ENCODE data around the gene SATL1. TPM values are rescaled to one million over a fixed set of nuclear protein-coding genes. Genes with fewer than 3 reads are reported as not detected.
A peak's percentile ranks its signal among the peaks of the same experiment; 100 is the strongest.
"Not testable (repeated sequence)": the region's sequence is repeated elsewhere in the genome, so short reads cannot be mapped to it uniquely, and the experiment has no call there.

Gene SATL1, protein sequence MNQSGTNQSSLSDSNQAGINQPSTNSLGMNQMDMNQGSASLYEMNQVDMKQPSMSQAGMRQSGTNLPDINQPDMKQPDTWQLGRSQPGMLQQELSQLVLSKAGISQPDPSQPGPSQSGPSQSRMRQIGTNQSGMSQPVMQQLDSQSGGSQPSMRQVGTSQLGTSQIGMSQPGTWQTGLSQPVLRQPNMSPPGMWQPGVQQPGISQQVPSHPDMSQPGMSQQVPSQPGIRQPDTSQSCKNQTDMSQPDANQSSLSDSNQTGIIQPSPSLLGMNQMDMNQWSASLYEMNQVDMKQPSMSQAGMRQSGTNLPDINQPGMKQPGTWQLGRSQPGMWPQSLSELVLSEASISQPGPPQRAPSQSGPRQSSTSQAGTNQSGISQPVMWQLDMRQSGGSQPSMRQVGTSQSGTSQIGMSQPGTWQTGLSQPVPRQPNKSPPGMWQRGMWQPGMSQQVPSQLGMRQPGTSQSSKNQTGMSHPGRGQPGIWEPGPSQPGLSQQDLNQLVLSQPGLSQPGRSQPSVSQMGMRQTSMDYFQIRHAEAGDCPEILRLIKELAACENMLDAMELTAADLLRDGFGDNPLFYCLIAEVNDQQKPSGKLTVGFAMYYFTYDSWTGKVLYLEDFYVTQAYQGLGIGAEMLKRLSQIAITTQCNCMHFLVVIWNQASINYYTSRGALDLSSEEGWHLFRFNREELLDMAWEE
- total RNA-seq (2014; rRNA removed; shearing (Covaris generic)), result not detected in 2 replicates

DNA sequence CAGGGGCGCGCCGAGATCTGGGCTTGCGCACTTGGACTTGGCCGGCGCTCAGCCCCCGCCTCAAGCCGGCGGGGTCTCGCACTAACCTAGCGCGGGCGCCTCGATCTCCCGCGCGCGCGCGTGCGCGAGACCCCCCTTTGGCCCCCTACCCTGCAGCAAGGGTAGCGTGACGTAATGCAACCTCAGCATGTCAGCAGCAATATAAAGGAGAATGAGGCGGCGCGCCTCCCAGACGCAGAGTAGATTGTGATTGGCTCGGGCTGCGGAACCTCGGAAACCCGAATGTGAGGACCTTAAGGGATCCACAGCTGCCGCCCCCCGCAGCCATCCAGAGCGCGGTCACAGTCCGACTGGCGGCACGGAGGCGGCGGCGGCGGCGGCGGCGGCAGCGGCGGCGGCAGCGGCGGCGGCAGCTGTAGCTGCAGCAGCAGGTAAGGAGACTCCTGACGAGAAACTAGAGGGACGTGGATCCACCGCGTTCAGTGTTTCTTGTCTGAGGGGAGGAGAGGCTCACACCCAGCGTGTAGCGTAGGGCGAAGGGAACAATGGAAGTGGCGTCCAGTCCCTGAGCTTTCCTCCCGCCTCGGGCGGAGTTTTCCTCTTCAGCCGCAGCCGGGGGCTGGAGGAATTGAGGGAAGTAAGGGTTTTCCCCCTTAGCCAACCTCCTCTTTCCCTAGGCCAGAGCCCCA lies at the start of gene SATL1, which contains the start of gene ZNF711:
SATL1 (minus strand) TSS at position 19 of the 689 bp plus-strand sequence. CDS start 134,811 bp downstream, outside the sequence.
ZNF711 (plus strand) TSS at position 231 of the 689 bp plus-strand sequence. CDS start 3,582 bp downstream, outside the sequence.
- DNase-seq (ENCODE audit: low spot score), result peak; percentile 69

DNA sequence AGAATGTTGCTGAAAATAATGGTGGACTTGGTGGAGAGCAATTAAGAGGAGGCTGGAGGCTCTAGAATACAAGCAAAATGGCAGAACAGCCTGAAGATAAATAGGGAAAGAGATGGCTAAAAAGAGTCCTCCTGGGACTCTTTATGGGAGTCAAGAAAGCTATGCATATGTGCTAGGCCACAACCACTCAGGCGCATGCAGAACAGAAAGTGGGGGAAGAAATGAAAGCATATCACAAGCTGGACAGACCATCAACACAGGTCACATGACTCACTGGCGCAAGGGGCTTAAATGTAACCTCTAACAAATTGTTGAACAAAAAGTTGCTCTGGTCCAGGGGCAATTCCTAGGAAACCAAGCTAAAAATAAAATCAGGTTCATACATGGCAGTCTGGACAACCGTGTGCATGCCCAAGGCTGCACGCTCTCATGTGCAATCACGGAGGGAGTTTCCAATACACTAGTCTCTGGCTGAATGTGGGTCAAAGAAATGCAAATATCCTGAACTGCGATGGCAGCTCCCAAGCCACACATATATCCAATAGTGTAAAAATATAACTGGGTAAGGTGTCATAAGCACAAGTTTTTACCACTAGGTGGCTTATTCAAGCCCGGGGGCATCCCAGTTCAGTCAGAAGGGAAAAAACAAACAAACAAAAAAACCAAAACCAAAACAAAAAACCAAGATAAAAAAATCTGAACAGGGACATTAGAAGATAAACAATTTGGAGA lies 45.6 kb upstream of the SATL1 start:
- no peak for DNase-seq (ENCODE audit: low spot score)

DNA sequence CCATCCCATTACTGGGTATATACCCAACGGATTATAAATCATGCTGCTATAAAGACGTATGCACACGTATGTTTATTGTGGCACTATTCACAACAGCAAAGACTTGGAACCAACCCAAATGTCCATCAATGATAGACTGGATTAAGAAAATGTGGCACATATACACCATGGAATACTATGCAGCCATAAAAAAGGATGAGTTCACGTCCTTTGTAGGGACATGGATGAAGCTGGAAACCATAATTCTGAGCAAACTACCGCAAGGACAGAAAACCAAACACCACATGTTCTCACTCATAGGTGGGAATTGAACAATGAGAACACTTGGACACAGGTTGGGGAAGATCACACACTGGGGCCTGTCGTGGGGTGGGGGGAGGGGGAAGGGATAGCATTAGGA lies 41.7 kb upstream of the SATL1 start:
- not testable (repeated sequence) for DNase-seq (ENCODE audit: low spot score)

DNA sequence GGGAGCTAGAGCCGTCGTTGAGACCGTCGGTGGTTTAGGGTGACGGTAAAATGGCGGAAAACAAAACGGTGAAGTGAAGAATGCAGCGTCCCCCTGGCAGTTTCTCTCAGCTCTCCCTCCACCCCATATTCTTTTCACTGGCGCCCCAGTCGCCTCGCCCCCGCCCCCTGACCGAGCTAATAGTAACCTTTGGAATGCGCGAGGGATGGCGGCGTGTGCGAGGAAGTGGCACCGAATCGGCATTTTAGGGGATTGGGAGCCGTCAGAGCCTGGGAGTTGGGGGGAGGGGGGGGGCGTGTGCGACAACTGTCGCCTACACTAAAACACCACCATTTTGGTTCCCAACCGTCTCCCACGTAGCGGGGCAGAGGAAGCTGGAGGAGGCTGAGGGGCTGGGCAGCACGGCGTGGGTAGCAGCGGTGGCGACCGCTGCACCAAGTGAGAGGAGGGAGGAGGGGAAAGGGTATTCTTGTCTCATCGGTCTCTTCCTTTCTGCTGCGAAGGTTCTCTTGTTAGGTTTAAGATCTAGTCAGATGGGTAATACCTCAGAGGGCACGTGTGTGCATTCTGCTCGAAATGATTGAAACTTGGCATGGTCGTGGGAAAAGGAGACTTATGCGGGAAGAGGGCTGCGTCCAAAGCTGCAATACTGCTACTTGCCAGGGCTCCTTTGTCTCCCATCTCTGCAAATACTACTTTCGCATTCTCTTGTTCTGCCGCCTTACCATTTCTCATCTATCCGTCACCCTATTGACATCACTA lies 1.1 kb upstream of the SATL1 start:
- peak; percentile 18 for DNase-seq (ENCODE audit: low spot score)

DNA sequence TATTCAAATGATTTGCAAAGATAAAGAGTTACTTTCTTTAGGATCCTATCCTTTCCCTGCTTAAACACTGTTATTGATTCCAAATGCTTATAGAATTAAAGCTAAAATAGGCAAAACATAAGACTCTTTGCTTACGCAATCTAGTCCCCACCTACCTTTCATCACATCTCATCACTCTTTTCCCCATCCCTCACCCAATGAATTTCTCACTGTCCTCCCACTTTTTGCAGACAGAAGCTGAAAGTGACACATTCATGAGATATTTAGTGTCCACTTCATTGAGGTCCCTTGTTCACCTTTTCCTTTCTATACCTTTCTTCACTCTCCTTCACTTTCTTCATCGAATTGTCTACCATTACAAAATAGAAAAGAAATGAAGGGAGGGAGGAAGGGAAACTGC lies 424 bp downstream of the SATL1 start:
- no peak for DNase-seq (ENCODE audit: low spot score)

DNA sequence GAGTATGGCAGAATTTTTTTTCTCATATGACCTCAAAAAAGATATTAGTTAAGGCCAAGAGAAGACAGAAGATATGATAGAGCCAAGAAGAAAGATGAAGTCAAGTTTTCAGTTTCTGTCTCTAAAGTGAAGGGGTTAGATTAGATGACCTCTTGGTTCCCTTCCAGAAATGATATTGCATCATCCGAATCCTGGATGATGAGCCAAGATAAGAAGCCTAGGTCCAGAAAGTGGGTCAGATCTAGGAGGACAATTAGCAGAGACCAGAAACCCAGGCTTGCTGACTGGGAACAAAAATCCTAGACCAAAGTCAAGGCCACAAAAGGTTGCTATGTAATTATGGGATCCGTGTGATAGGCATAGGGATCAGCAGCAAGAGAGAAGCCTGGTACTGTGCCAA lies 20.2 kb downstream of the SATL1 start:
- DNase-seq (ENCODE audit: low spot score), result no peak

DNA sequence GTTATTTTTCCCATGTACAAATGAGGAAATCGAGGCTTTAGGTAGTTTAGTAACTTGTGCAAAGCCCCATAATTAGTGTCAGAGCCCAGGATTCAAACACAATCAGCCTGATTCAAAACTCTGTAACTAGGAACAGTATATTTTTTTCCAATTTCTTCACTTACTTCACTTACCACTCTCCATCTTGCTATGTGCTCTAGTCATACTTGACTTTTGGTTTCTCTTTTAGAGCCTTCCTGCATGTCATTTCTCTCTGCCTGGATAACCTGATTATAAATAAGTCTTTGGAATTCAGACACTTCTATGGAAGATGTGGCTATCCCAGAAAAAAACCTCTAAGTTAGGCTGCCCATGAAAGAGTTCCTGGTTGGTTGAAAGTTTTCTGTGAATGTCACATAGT lies 22.2 kb downstream of the SATL1 start:
- DNase-seq (ENCODE audit: low spot score), result no peak

DNA sequence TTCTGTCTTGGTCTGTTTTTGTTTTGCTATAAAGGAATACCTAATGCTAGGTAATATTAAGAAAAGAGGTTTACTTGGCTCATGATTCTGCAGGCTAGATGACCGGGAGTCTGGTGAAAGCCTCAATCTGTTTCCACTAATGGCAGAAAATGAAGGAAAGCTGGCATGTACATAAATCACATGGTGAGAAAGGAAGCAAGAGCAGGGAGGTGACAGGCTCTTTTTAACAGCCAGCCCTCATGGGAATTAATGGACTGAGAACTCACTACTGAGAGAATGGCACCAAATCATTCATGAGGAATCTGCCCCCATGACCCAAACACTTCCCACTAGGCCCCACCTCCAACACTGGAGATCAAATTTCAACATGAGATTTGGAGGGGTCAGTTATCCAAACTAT lies 27.6 kb downstream of the SATL1 start:
- DNase-seq (ENCODE audit: low spot score), result no peak

DNA sequence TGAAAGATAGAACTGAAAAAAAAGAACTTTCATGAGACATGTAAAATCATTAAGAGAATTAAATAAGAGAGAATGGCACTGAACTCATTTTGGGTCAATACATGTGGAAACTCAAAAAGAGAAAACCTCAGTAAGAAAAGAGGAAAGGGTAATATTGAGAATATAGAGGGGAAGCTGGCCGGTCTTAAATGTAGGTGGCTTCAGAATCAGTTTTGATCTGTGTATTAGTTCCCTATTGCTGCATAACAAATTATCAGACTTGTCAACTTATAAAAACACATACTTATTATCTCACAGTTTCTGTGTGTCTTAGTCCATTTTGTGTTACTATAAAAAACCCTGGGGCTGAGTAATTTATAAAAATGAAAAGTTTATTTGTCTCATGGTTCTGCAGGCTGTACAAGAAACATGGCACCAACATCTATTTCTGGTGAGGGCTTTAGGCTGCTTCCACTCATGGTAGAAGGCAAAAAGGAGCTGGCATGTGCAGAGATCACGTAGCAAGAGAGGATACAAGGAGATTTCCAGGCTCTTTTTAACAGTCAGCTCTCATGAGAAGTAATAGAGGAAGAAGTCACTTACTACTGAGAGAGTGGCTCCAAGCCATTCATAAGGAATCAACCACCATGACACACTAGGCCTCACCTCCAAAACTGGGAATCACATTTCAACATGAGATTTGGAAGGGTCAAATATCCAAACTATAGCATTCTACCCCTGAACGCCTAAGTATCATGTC lies 29.6 kb downstream of the SATL1 start:
- DNase-seq (ENCODE audit: low spot score), result no peak

DNA sequence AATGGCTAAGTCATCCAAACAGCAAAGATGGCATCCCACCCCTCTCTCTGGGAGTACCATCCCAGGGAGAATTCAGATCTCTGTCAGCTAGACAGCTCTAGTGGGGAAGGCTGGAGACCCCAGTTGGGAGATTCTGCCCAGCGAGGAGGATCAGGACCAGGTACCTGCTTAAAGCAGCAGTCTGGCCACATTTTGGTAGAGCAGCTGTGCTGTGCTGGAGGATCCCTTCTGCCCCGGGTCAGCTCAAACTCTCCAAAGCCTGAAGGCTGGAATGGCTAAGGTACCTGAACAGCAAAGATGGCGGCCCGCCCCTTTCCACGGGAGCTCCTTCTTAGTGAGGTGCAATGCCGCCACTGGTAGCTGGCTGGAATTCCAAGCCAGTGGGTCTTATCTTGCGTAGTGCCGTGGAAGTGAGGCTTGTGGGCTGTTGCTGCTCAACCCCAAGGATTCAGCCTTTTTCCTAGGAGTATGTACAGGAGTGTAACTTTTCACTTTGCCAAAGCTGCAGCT lies 40.1 kb downstream of the SATL1 start:
- DNase-seq (ENCODE audit: low spot score), result no peak

DNA sequence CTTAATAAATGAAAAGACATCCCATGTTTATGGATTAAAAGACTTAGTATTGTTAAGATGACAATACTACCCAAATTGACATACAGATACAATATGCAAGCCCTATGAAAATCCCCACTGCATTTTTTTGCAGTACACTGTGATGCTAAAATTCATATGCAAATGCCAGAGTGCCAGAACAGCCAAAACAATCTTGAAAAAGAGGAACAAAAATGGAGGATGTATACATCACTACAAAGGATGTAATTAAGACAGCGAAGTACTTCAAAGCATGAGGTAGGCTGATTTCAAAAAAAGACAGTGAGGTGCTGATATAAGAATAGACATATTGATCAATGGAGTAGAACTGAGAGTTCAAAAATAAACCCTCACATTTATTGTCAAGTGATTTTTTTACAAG lies 47.3 kb downstream of the SATL1 start:
- DNase-seq (ENCODE audit: low spot score), result no peak

DNA sequence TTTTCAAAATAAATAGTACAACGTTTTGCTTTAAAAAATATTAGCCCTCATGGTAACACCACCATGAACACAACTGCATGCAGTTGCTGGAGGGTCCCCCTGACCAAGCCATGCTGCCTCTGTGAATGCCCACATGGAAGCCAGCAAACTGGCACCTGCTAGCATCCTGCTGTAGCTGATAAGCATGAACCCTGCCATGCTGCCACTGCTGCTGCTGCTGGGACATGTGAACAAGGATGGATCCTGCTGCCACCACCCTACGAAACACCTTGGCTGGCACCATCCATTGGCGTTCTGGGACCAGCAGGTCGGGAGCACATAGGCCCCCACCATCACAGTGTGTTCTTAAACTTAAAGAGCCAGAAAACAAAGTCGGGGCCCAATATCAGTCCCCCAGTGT lies 83.9 kb downstream of the SATL1 start:
- no peak for DNase-seq (ENCODE audit: low spot score)

DNA sequence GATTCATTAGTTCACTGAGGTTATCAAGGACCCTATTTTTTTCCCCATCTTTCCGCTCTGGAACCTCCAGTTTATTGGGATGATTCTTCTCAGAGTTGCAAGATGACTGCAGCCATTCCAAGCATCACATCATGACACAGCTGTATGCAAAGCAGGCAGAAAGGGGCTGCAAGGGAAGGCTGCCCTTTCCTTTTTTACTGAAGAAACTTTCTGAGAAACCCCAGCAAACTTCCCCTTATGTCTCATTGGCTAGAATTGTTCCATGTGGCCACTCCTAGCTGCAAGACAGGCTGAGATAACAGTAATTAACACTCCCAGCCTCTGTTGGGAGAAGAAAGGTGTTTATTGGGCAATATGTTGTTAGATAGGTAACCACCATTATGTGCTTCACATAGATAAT lies 102.6 kb downstream of the SATL1 start:
- DNase-seq (ENCODE audit: low spot score), result no peak

DNA sequence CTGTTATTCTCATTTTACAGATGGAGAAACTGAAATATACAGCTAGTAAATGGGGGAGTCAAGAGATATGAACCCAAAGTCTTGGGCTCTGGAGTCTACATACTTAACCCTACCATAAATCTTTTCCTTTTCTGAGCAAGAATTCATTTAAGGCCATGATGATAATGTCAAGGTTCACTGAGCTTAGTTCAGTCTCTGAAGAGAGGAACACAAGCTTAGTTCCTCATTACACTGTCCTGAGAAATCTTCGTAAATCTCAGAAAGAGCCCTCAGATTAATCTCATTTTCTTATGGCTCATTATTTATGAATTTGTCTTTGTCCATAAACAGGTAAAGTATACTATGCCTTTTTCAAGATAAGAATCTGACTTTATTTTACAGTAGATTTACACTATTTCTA lies 104.2 kb downstream of the SATL1 start:
- DNase-seq (ENCODE audit: low spot score), result no peak

DNA sequence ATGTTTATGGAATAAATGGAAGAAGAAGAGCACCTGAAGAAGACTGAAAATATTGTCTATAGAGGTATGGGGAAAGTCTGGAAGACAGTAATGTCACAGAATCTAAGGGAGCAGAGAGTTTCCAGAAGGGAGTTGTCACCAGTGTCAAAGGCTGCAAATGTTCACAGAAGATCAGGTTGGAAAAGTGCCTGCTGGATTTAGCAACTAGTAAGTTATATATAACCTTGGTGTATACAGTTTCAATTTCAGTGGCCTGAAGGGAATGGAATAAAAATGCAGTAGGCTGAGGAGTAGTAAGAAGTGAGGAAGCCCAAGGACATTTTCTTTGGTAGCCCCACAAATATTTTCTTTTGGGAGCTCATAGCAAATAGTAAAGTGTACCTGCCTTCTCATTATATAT lies 107.2 kb downstream of the SATL1 start:
- DNase-seq (ENCODE audit: low spot score), result no peak

DNA sequence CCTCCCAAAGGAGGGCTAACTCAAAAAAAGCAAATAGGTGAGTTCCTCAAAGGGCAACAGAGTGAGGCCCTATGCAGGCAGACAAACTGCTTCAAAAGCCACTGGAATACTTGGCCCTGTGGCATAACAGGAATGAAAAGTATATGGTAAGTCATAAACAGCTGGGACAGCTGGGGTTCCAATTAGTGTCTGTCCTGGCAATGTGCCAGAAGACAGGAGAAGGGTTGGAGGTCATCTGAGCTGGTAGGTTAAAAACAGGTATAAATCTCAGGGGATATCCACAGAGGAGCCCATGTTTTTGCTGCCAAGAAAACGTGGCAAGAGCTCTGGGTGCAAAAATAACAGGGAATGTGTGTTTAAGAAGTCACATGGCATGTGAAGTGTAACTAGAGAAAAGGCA lies 128.3 kb downstream of the SATL1 start:
- DNase-seq (ENCODE audit: low spot score), result no peak

DNA sequence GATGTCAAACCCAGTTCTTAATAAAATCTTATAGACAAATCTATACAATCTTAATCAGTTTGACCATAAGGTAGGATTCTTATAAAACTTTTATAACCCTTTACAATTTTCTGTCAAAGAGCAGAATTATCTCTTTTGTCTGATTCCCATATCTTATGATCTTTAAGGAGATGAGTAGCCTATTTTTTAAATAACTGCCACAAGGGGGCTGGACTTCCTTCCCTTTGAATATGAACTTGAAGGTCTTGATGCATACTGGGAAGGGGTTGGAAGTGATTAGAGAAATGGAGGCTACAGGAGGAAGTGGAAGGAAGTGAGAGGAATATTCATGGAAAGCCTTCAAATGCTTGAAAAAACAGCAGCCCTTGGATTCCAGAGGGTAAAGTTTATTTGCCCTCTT lies 128.8 kb downstream of the SATL1 start:
- DNase-seq (ENCODE audit: low spot score), result no peak

DNA sequence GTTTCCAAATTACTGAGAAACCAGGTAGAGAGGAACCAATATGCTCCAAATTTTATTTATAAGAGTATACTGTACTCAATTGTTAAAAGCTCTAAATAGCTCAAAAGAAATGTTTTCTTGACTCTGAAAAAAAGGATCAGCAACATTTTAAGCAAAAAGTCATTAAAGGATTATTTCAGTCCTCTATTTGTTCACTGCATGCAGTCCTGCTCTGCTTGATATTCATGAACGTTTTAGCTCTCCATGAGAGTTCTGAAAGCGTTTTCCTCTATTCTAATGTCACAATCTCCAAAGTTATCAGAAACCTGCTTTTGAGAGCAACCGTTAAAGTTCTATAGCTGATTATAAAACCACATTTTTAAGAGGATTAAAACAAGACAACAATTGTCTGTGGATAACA lies 129.4 kb downstream of the SATL1 start:
- DNase-seq (ENCODE audit: low spot score), result no peak

DNA sequence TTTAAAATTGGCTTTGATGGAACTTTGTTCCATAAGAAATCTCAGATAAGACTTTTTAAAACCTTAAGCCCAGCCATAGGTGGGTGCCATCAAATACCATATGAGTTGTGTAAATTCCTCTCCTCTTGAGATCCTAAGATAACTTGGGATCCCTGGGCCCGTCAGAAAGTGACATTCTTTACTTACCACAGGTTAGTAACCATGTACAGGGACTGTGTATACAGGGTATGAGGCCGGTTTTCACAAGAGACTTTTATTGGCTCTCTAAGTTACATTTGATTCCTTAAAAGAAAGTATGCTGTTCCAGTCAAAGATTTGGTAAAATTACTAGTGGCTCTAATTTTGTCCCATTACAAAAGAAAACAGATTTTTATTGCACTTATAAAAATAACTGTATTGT lies 129.8 kb downstream of the SATL1 start:
- DNase-seq (ENCODE audit: low spot score), result no peak

DNA sequence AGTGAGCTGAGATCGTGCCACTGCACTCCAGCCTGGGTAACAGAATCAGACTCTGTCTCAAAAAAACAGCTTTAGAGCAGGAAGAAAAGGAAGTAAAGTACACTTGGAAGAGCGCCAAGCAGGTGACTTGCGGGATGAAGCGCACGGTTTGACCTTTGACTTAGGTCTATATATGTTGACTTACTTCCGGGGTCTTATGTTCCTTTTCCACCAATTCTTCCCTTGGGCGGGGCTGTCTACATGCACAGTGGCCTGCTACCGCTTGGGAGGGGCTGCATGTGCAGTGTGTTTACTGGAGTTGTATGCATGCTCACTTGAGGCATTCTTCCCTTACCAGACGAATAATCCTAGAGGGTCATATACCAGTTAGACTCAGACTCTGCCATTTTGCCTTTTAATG lies 131.3 kb downstream of the SATL1 start:
- no peak for DNase-seq (ENCODE audit: low spot score)
